HepG2 (cell line): Measurements from ENCODE around the gene QSOX2. TPM values are rescaled to one million over a fixed set of nuclear protein-coding genes. Genes with fewer than 3 reads are reported as not detected.

Experiments used
- AKAP8 ChIP-seq: sonication (generic); formaldehyde crosslinking; IDR thresholded peaks from 2 replicates; pipeline ENCODE4 v1.5.1; 2020; ENCODE audit warnings: mild to moderate bottlenecking, missing genetic modification reagents
- FLYWCH1 ChIP-seq: sonication (generic); formaldehyde crosslinking; IDR thresholded peaks from 2 replicates; pipeline ENCODE4 v1.8.1; 2023; ENCODE audit warnings: mild to moderate bottlenecking, missing genetic modification reagents
- RCOR2 ChIP-seq: IDR thresholded peaks from 2 replicates; pipeline ENCODE4 v1.6.1; 2016; ENCODE audit warnings: missing biosample characterization, missing genetic modification reagents
- ZBTB33 ChIP-seq: sonication (generic); formaldehyde crosslinking; IDR thresholded peaks from 2 replicates; pipeline ENCODE4 v1.4.0; 2020; ENCODE audit warnings: missing genetic modification reagents
- ZC3H13 ChIP-seq: sonication (generic); formaldehyde crosslinking; IDR thresholded peaks from 2 replicates; pipeline ENCODE4 v1.8.1; 2023; ENCODE audit warnings: mild to moderate bottlenecking, missing genetic modification reagents, moderate library complexity
- ZFP91 ChIP-seq: sonication (generic); formaldehyde crosslinking; IDR thresholded peaks from 2 replicates; pipeline ENCODE4 v1.9.0; 2022; ENCODE audit warnings: missing genetic modification reagents, mild to moderate bottlenecking, borderline replicate concordance
- ZNF138 ChIP-seq: sonication (generic); formaldehyde crosslinking; IDR thresholded peaks from 2 replicates; pipeline ENCODE4 v1.5.0; 2020; ENCODE audit warnings: mild to moderate bottlenecking, low read depth, missing genetic modification reagents
- ZNF350 ChIP-seq: sonication (generic); formaldehyde crosslinking; IDR thresholded peaks from 2 replicates; pipeline ENCODE4 v1.4.0; 2020; ENCODE audit warnings: mild to moderate bottlenecking, low read depth, missing genetic modification reagents, borderline replicate concordance
- polyA plus RNA-seq, 8 experiments: library from polyadenylated mRNA; depleted of rRNA in 3 of 8; stranded (reverse) in 7 of 8; unstranded in 1 of 8; fragments of >200 nt; fragmentation: Illumina TruSeq in 4 of 8; extraction: Trizol in 4 of 8; gene quantifications; 2 replicates each; pipeline versions ENCODE4 v1.2.1 to v1.2.3, GENCODE V29; 2011 to 2016; ENCODE audit warnings: low read depth in 4 of 8, missing spikeins in 1 of 8, mixed read lengths in 1 of 8; ENCODE audit not compliant: insufficient read depth in 1 of 8
- total RNA-seq, 5 experiments: library from RNA; depleted of rRNA; stranded (reverse); fragments of >200 nt; fragmentation: Illumina TruSeq; extraction: Trizol; gene quantifications; 2 replicates each; pipeline ENCODE4 v1.2.3, GENCODE V29; 2016; ENCODE audit warnings: low read depth in 1 of 5

The QSOX2 gene
- total and polyA plus RNA-seq, 2 of the 13 experiments (the other 11 are each of a cell fraction or from before 2014, with no cell fraction given): 27.1 to 42.1 TPM

- no peak for TF ChIP-seq ZC3H13
- TF ChIP-seq ZNF350 (CRISPR knock-in tag): no peak
- no peak for TF ChIP-seq AKAP8 (CRISPR knock-in tag)
- TF ChIP-seq ZBTB33 (CRISPR knock-in tag): no peak
- TF ChIP-seq ZNF138 (CRISPR knock-in tag): no peak
- TF ChIP-seq RCOR2 (CRISPR knock-in tag): no peak
- TF ChIP-seq ZFP91: no peak
- no peak for TF ChIP-seq FLYWCH1 (CRISPR knock-in tag)
- TF ChIP-seq, all 625 proteins: peak for 0
These were observed 71.8 kb downstream of the QSOX2 start (continued) for GRCh38 chr9:136173648-136174290.
